NB4 (cell line): Measurements from ENCODE around the gene B4GALT4.
"Not testable (repeated sequence)": the region's sequence is repeated elsewhere in the genome, so short reads cannot be mapped to it uniquely, and the experiment has no call there.

Experiments
- DNase-seq: peaks from one replicate; pipeline ENCODE4 v3.0.0; 2010; ENCODE audit warnings: low read depth
- H3K4me3 ChIP-seq: one replicate; pipeline ENCODE4 v1.5.1; 2011; ENCODE audit warnings: mild to moderate bottlenecking, low read depth, low read length, moderate library complexity
- MYC ChIP-seq: IDR thresholded peaks from 2 replicates; pipeline ENCODE4 v1.6.1; 2011; ENCODE audit warnings: low read depth, low read length
- POLR2A ChIP-seq: IDR thresholded peaks from 2 replicates; pipeline ENCODE4 v1.6.1; 2011; ENCODE audit warnings: mild to moderate bottlenecking; ENCODE audit not compliant: insufficient read length; ENCODE audit errors: extremely low read depth
- TF ChIP-seq, protein P1 (sequence below): IDR thresholded peaks from 2 replicates; pipeline ENCODE4 v1.6.1; 2011; ENCODE audit warnings: low read depth, low read length
- TF ChIP-seq, protein P2 (sequence below): IDR thresholded peaks from one replicate; pipeline ENCODE4 v1.5.1; 2012; ENCODE audit warnings: low read depth, low read length

Gene B4GALT4

DNA sequence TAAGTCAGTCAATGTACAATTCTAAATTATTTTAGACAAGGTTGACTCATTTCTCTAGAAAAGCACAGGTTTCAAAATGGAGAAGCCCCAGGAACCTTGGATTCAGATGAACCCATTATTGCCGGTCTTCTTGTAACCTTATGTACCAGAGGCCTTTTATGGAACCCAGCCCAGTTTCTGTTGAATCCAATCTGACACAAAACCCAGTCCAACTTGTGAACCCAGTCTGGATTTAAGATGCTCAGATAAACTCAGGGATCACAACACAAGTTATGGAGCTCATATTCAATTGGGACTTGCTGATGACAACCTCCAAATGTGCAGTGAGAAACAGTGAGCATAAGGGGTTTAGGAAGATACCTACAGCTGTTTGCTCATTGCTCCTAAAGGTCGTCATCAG is 16.4 kb upstream of the B4GALT4 start:
- no peak for DNase-seq
- no peak for TF ChIP-seq POLR2A
- no peak for TF ChIP-seq MYC
- TF ChIP-seq, protein P1, sequence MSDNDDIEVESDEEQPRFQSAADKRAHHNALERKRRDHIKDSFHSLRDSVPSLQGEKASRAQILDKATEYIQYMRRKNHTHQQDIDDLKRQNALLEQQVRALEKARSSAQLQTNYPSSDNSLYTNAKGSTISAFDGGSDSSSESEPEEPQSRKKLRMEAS: no peak
- H3K4me3 ChIP-seq: no peak overlapping the region

DNA sequence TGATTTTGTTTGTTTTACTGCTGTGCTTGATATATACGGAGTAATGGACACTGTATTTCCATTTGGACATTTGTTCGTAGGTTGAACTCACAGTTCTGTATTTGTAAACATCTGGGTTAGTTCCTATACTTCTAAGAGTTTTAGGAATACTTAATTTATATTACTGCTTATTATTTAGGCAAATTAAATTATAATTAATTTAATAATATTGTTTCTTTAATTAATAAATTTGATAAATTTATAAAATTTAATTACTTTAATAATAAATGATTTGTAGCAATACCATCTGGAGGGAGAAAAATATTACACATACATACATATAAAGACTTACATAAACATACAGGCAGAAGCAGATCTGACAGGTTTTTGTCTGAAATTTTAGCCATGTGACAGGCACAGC is 14.5 kb upstream of the B4GALT4 start:
- TF ChIP-seq MYC: no peak
- TF ChIP-seq, protein P2, sequence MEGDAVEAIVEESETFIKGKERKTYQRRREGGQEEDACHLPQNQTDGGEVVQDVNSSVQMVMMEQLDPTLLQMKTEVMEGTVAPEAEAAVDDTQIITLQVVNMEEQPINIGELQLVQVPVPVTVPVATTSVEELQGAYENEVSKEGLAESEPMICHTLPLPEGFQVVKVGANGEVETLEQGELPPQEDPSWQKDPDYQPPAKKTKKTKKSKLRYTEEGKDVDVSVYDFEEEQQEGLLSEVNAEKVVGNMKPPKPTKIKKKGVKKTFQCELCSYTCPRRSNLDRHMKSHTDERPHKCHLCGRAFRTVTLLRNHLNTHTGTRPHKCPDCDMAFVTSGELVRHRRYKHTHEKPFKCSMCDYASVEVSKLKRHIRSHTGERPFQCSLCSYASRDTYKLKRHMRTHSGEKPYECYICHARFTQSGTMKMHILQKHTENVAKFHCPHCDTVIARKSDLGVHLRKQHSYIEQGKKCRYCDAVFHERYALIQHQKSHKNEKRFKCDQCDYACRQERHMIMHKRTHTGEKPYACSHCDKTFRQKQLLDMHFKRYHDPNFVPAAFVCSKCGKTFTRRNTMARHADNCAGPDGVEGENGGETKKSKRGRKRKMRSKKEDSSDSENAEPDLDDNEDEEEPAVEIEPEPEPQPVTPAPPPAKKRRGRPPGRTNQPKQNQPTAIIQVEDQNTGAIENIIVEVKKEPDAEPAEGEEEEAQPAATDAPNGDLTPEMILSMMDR: no peak
- TF ChIP-seq POLR2A: no peak
- TF ChIP-seq, protein P1: no peak
- H3K4me3 ChIP-seq: no peak overlapping the region
- no peak for DNase-seq

DNA sequence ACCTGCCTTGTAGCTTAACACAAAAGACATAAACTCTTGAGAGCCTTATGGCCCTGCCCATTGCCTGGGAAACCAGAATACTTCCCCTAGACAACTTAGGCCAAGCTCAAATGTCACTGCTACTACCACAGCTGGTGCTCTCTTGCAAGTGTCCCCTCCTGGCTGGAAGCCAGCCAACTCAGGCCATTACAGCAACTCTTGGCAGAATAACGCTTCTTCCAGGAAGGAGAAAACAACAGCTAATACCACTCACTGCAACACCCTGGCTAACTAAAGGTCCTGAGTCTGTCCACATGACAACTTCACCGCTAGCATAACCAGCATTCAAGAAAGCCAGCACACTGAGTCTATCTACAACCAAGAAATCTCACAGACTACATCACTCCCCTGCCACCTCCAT is 5.1 kb upstream of the B4GALT4 start:
- DNase-seq: no peak
- H3K4me3 ChIP-seq: no peak overlapping the region
- TF ChIP-seq MYC (no peak), POLR2A (no peak)
- TF ChIP-seq, protein P2: no peak
- TF ChIP-seq, protein P1: no peak

GRCh38 chr3:119243712-119244111 is 3.0 kb upstream of the B4GALT4 start:
- no peak for DNase-seq
- H3K4me3 ChIP-seq: no peak overlapping the region
- TF ChIP-seq, protein P1: no peak
- TF ChIP-seq POLR2A: no peak
- TF ChIP-seq, protein P2: no peak
- TF ChIP-seq MYC: no peak

DNA sequence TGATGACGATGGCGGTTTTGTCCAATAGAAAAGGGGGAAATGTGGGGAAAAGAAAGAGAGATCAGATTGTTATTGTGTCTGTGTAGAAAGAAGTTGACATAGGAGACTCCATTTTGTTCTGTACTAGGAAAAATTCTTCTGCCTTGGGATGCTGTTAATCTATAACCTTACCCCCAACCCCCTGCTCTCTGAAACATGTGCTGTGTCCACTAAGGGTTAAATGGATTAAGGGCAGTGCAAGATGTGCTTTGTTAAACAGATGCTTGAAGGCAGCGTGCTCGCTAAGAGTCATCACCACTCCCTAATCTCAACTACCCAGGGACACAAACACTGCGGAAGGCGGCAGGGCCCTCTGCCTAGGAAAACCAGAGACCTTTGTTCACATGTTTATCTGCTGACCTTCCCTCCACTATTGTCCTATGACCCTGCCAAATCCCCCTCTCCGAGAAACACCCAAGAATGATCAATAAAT is 2.4 kb upstream of the B4GALT4 start:
- not testable (repeated sequence) for H3K4me3 ChIP-seq, DNase-seq

DNA sequence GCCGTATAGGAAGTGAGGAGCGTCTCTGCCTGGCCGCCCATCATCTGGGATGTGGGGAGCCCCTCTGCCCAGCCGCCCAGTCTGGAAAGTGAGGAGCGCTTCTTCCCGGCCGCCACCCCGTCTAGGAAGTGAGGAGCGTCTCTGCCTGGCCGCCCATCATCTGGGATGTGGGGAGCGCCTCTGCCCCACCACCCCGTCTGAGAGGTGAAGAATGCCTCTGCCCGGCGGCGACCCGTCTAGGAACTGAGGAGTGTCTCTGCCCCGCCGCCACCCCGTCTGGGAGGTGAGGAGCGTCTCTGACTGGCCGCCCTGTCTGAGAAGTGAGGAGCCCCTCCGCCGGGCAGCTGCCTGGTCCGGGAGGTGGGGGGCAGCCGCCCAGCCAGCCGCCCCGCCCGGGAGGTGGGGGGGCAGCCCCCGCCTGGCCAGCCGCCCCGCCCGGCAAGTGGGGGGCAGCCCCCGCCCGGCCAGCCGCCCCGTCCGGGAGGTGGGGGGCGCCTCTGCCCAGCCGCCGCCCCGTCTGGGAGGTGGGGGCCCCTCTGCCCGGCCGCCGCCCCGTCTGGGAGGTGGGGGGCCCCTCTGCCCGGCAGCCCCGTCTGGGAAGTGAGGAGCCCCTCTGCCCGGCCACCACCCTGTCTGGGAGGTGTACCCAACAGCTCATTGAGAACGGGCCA is 1.8 kb upstream of the B4GALT4 start:
- DNase-seq, H3K4me3 ChIP-seq: not testable (repeated sequence)

DNA sequence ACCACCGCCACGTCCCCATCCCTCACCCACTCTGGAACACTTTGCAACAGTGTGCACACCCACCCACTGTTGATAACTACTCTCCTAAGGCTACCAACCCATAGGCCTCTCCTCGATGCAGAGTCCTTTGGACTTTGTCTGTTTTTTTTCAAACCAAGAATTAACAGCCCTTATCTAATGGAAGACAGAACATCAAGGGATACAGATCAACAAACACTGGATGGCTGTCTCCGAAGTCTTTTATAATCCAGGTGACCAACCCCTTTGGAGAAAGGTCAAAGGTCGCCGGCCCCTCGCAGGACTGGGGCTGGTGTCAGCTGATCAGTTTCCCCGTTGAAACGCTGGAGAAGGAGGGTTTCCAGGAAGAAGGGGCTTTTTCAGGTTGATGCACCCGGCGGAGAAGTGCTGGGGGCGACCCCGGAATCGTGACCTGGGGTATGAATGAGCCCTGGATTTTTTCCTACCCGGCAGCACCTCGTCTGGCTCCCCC is 532 bp downstream of the B4GALT4 start:
- no peak for TF ChIP-seq MYC
- TF ChIP-seq, protein P2: no peak
- TF ChIP-seq, protein P1: no peak
- no peak for TF ChIP-seq POLR2A
- no peak for DNase-seq
- peak overlapping the region; percentile 66 for H3K4me3 ChIP-seq
